GM23248 (cell line): ENCODE results near the gene RCOR2. TPM values are rescaled to one million over a fixed set of nuclear protein-coding genes. Genes with fewer than 3 reads are reported as not detected.

Experiments
- DNase-seq: peaks from one replicate; pipeline ENCODE4 v3.0.0-alpha.2; 2015
- H2AFZ ChIP-seq: fragments of 200-600 bp; sonication (generic); 2 replicates; pipeline ENCODE4 v1.6.1; 2016; ENCODE audit warnings: antibody characterized with exemption
- H3F3A ChIP-seq: fragments of 200-600 bp; sonication (generic); 2 replicates; pipeline ENCODE4 v1.6.1; 2016; ENCODE audit warnings: mild to moderate bottlenecking, antibody characterized with exemption, mixed run types; ENCODE audit not compliant: insufficient read depth
- H3K27ac ChIP-seq: fragments of 200-600 bp; sonication (generic); 2 replicates; pipeline ENCODE4 v1.5.1; 2016; ENCODE audit warnings: mild to moderate bottlenecking
- H3K27me3 ChIP-seq: fragments of 200-600 bp; sonication (generic); replicated peaks from 2 replicates; pipeline ENCODE4 v1.6.1; 2016; ENCODE audit warnings: mild to moderate bottlenecking; ENCODE audit not compliant: insufficient read depth
- H3K36me3 ChIP-seq: fragments of 200-600 bp; sonication (generic); 2 replicates; pipeline ENCODE4 v1.6.1; 2016; ENCODE audit warnings: low read depth, mild to moderate bottlenecking
- H3K4me1 ChIP-seq: fragments of 200-600 bp; sonication (generic); 2 replicates; pipeline ENCODE4 v1.6.1; 2016; ENCODE audit warnings: mild to moderate bottlenecking; ENCODE audit not compliant: insufficient read depth
- H3K4me2 ChIP-seq: fragments of 200-600 bp; sonication (generic); one replicate; pipeline ENCODE4 v1.6.1; 2016; ENCODE audit warnings: mild to moderate bottlenecking; ENCODE audit not compliant: unreplicated experiment
- H3K4me3 ChIP-seq: fragments of 200-600 bp; sonication (generic); 2 replicates; pipeline ENCODE4 v1.5.1; 2016; ENCODE audit warnings: mild to moderate bottlenecking
- H3K79me2 ChIP-seq: fragments of 200-600 bp; sonication (generic); 2 replicates; pipeline ENCODE4 v1.6.1; 2016; ENCODE audit warnings: mild to moderate bottlenecking; ENCODE audit not compliant: insufficient read depth
- H3K9ac ChIP-seq: fragments of 200-600 bp; sonication (generic); 2 replicates; pipeline ENCODE4 v1.6.1; 2016; ENCODE audit warnings: mild to moderate bottlenecking
- H3K9me2 ChIP-seq: fragments of 200-600 bp; sonication (generic); 2 replicates; pipeline ENCODE4 v1.6.1; 2016; ENCODE audit warnings: mixed run types, mild to moderate bottlenecking, moderate library complexity; ENCODE audit not compliant: insufficient read depth
- H3K9me3 ChIP-seq: fragments of 200-600 bp; sonication (generic); one replicate; pipeline ENCODE4 v1.6.1; 2017; ENCODE audit warnings: low read depth
- H4K20me1 ChIP-seq: fragments of 200-600 bp; sonication (generic); 2 replicates; pipeline ENCODE4 v1.6.0; 2016; ENCODE audit not compliant: insufficient read depth
- EZH2 ChIP-seq: fragments of 200-600 bp; sonication (generic); IDR thresholded peaks from 2 replicates; pipeline ENCODE4 v1.6.1; 2018; ENCODE audit warnings: antibody characterized with exemption, mild to moderate bottlenecking; ENCODE audit not compliant: insufficient read depth, poor library complexity, severe bottlenecking
- EZH2phosphoT487 ChIP-seq: fragments of 200-600 bp; sonication (generic); IDR thresholded peaks from 2 replicates; pipeline ENCODE4 v1.6.1; 2018; ENCODE audit warnings: antibody characterized with exemption, moderate library complexity, mild to moderate bottlenecking, low read depth; ENCODE audit not compliant: insufficient read depth
- whole genome bisulfite sequencing, 2 experiments: methylation state at CpG; one replicate each; pipeline ENCODE4 v1.1.6; 2015 to 2017; ENCODE audit warnings: low lambda C conversion rate in 2 of 2, low coverage in 1 of 2; ENCODE audit errors: missing lambda C conversion rate in 2 of 2; 5-methylcytosine and 5-hydroxymethylcytosine counted together
- in situ Hi-C: fragments of 300-500 bp; cut with MboI; formaldehyde crosslinking; loops from 2 replicates; pipeline ENCODE4 v1.15.0; 2020
- polyA plus RNA-seq: library from polyadenylated mRNA; unstranded; fragments of >200 nt; fragmentation: Nextera tagmentation; extraction: Ambion mirVana; gene quantifications from 2 replicates; pipeline ENCODE4 v1.2.1, GENCODE V29; 2016
- total RNA-seq: library from RNA; depleted of rRNA; stranded (reverse); fragments of >200 nt; shearing (Covaris generic); gene quantifications from 2 replicates; pipeline ENCODE4 v1.2.3, GENCODE V29; 2014

Gene RCOR2
- total and polyA plus RNA-seq, 2 experiments from 2014 or later = 1.8 TPM; not detected in 1

DNA sequence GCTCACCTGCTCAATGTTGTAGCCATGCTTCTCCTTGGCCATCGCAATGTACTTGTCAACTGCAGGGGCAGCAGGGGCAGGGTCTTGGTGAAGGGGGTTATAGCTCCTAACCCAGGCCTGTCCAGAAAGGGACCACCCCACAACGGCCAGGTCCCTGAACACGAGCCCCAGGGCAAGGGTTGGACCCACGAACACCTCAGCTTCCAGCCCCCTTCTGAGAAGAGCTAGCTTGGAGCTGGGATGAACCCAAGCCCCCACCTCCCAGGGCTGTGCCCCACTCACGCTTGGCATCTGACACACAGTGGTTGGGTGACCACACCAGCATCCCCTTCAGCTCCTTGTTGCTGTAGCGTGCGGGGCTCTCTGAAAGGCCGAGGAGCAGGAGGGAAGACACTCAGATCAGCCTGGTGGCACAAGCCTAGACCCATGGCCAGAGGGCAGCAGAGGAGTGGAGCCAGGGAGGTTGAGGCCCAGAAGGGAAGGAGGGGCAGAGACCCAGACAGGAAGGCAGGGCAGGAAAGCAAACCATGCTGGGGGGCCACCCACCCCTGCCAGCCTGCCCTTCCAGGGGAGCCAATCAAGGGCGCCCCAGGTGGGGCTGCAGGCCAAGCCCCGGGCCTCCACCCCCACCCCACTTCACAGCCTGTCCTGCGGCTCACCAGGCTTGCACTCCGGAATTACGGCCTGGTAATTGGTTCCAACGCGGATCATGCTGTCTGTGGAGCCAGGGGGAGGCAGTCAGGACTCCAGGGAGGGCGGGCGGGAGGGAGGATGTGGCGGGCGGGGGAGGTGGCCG lies 1.9 kb downstream of the RCOR2 start:
- no peaks in the 10 kb centered on the region for H3K9me2 ChIP-seq
- H3K9me3 ChIP-seq = no peaks in the 10 kb centered on the region
- no peak overlapping the region for H3K9ac ChIP-seq
- H3K4me2 ChIP-seq = no peak overlapping the region
- H3K27ac ChIP-seq = no peak overlapping the region
- peaks cover 13% of the 10 kb centered on the region; the same call in 1 of the 2 replicates for H3K4me1 ChIP-seq
- H3K36me3 ChIP-seq = no peaks in the 10 kb centered on the region
- TF ChIP-seq EZH2 (no peak), EZH2phosphoT487 (no peak)
- H3F3A ChIP-seq = 0 out of 2 replicates have a peak, but pooled peaks cover 6% of the 10 kb centered on the region
- H4K20me1 ChIP-seq = no peaks in the 10 kb centered on the region
- H3K4me3 ChIP-seq = no peak overlapping the region
- peak; percentile 36 for DNase-seq
- in situ Hi-C loops = no loop called here
- H3K27me3 ChIP-seq = no peaks in the 10 kb centered on the region
- WGBS, 2 experiments = 52 to 79% methylated on average over 10 to 20 of the region's 20 CpGs
- no peak overlapping the region for H2AFZ ChIP-seq
- H3K79me2 ChIP-seq = no peaks in the 10 kb centered on the region

DNA sequence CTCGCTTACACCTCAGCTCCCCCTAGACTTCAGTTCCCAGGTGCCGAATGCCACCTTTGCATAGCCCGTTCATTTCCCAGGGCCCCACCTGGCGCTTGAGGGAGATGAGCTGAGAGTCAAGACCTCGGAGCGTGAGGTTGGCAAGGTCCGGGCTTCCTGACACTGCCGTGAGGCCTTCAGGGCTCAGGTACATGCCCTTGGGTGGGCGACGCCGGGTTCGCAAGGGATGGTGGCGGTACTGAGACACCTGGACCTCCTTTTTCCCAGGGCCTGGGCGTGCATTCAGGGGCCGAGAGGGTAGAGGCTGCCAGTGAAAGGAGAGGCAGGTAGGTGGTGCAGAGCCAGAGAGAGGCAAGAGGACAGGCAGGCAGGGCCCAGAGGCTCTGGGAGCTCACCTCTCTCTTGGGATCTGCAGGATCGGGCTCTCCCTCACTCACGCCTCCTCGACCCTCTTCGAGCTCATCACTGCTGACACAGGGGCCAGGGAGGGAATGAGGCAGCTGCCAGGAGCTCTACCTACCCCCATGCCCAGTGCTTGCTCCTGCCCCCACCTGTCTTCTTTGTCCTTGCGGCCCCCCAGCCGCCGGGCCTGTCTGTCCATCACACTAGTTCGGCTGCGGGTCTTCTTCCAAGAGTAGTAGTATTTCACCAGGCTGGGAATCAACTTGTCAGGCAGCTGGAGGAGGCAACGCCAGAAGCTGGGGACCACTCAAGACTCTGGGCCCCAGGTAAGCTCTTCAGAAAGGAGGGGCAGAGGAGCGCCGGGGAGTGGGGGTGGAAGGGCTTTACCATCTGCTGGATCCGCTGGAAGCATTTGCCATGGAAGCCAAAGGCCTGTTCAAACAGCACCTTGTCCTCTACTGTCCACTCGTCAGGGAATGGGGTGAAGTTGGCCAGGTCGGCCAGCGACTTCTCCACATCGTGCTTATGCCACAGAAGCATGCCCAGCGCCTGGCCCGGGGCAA lies 2.8 kb downstream of the RCOR2 start:
- no peak overlapping the region for H2AFZ ChIP-seq
- TF ChIP-seq EZH2phosphoT487 (no peak), EZH2 (no peak)
- in situ Hi-C loops = no loop called here
- no peaks in the 10 kb centered on the region for H3K79me2 ChIP-seq
- H4K20me1 ChIP-seq = no peaks in the 10 kb centered on the region
- peaks cover 12% of the 10 kb centered on the region; the same call in 1 of the 2 replicates for H3K4me1 ChIP-seq
- H3K27me3 ChIP-seq = no peaks in the 10 kb centered on the region
- WGBS, 2 experiments = 82 to 84% methylated on average over 34 of the region's 34 CpGs
- H3K9me2 ChIP-seq = no peaks in the 10 kb centered on the region
- no peak overlapping the region for H3K4me3 ChIP-seq
- H3K4me2 ChIP-seq = no peak overlapping the region
- no peaks in the 10 kb centered on the region for H3K36me3 ChIP-seq
- H3F3A ChIP-seq = 0 out of 2 replicates have a peak, but pooled peaks cover 6% of the 10 kb centered on the region
- no peaks in the 10 kb centered on the region for H3K9me3 ChIP-seq
- no peak overlapping the region for H3K27ac ChIP-seq
- no peak for DNase-seq
- H3K9ac ChIP-seq = no peak overlapping the region

DNA sequence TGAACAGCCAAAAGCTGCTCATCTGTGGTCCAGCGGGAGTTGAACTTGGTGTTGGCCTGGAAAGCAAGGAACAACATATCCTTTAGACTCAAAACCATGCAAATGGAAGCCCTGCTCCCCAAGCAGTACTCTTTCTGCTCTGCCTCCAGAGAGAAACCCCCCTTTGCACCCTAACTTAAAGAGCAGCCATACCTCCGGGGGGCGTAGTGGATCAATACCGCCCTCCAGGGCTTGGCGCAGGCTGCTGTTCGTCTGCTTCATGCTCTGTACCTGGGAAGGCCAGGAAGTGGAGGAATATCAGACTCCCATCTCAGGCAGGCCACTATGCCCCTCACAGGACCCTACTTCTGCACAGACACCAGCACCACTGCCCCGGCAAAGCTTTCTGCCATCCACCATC lies 4.3 kb downstream of the RCOR2 start:
- Histone ChIP-seq H3K27me3 (no peaks in the 10 kb centered on the region), H2AFZ (no peak overlapping the region), H3K4me2 (no peak overlapping the region), H3K9me2 (no peaks in the 10 kb centered on the region), H3K27ac (no peak overlapping the region), H4K20me1 (no peaks in the 10 kb centered on the region), H3K4me3 (no peak overlapping the region), H3K79me2 (no peaks in the 10 kb centered on the region), H3K36me3 (no peaks in the 10 kb centered on the region), H3K9ac (no peak overlapping the region), H3K9me3 (no peaks in the 10 kb centered on the region), H3F3A (no peaks in the 10 kb centered on the region), H3K4me1 (no peaks in the 10 kb centered on the region; the same call in 1 of the 2 replicates)
- WGBS, 2 experiments = 95 to 96% methylated on average over 7 of the region's 7 CpGs
- DNase-seq = no peak
- in situ Hi-C loops = no loop called here
- TF ChIP-seq EZH2phosphoT487 = no peak
- TF ChIP-seq EZH2 = no peak

- H2AFZ ChIP-seq = no peak overlapping the region
- H3K4me2 ChIP-seq = no peak overlapping the region
- WGBS, 2 experiments = 91% methylated on average over 22 of the region's 22 CpGs; no CpG with 5 or more reads in 1 of the 2 experiments
- H3K79me2 ChIP-seq = no peaks in the 10 kb centered on the region
- in situ Hi-C loops = no loop called here
- H3K9me2 ChIP-seq = no peaks in the 10 kb centered on the region
- H3K36me3 ChIP-seq = no peaks in the 10 kb centered on the region
- H4K20me1 ChIP-seq = no peaks in the 10 kb centered on the region
- no peak for DNase-seq
- H3F3A ChIP-seq = no peaks in the 10 kb centered on the region
- no peak overlapping the region for H3K4me3 ChIP-seq
- H3K9me3 ChIP-seq = no peaks in the 10 kb centered on the region
- TF ChIP-seq EZH2phosphoT487 (no peak), EZH2 (no peak)
- H3K27ac ChIP-seq = no peak overlapping the region
- no peaks in the 10 kb centered on the region for H3K27me3 ChIP-seq
- no peak overlapping the region for H3K9ac ChIP-seq
- H3K4me1 ChIP-seq = no peaks in the 10 kb centered on the region
Observed at GRCh38 chr11:63911876-63912275, 5.1 kb downstream of the RCOR2 start.
